ENCODE measurements around the gene CYP1B1.
A peak's percentile ranks its signal among the peaks of the same experiment; 100 is the strongest.
"Not testable (repeated sequence)": the region's sequence is repeated elsewhere in the genome, so short reads cannot be mapped to it uniquely, and the experiment has no call there.

Gene CYP1B1

GRCh38 chr2:38075507-38076151 is at the start of gene CYP1B1:
Gene CYP1B1 (minus strand): TSS chr2:38076151. CDS start chr2:38075388, 763 bp downstream.
- DNase-seq = no peak

DNA sequence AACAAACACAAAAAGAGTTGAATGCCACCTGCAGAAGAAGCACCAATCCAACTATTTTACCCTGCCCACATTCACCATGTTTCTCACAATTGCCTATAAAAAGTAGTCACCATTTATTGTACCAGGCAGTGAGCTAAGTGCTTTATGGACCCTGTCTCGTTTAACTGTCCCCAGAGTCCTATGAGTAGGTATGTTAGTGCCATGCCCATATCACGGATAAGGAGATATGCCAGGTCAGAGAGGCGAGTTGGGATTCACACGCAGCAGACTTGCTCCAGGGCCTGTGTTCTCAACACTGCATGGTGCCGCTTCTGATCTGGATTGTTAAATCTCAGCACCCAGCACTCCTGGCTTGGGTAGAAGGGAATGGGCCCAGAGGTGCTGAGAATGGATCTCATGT is 49.1 kb upstream of the CYP1B1 start:
- no peak for DNase-seq

DNA sequence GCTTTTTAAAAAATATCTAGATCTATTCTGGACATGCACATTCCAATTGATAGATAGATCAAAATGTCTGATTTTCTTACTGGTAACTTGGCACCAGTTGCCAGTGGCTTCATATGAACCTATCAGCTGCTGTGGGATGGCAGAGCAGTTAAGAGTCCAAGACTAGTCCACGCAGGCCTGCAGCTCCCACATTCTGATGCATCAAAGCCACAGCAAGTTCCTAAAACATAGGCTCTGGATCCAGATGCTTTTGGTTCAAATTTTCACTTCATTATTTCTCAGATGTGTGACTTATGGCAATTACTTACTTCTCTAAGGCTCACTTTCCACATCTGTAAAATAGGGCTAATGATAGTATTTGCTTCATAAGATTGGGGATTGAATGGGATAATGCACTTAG is 48.0 kb upstream of the CYP1B1 start:
- DNase-seq = no peak

DNA sequence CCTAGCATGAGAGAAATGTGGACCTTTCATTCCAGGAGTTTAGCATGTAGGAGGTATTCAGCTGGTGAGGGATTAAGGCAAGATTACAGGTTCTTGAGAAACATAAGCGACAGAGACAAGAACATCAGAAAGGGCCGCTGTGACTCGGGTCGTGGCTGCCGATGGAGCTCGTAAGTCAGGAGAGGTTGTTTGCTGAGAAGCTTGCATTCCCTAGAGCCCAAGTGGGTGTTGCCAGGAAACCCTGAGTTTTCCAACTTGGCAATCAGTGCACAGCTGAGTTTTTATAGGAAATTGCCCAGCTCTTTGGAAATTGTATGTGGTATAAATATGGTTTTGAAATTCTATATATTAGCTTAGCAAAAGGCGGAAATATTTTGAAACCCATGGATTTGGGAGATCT is 46.4 kb upstream of the CYP1B1 start:
- DNase-seq = no peak

- DNase-seq = no peak
Observed at GRCh38 chr2:38121481-38121880, 45.5 kb upstream of the CYP1B1 start.

DNA sequence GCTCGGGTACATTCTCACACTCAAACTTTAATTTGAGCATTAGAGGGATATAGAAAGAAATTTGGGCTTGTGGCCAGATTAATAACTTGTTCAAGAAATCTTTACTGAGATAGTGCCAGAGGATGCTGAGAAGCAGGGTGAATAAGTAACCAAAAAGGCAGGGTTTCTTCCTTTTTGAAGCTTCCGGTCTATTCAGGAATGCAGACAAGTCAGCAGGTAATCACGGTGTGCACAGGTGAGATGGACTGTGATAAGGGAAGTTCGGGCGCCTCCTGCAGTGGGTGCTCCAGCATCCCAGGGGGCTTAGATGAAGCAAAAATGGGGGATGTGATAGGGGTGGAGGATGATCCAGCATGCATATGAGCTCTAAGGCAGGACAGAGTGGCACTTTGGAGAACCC is 44.9 kb upstream of the CYP1B1 start:
- DNase-seq = no peak

DNA sequence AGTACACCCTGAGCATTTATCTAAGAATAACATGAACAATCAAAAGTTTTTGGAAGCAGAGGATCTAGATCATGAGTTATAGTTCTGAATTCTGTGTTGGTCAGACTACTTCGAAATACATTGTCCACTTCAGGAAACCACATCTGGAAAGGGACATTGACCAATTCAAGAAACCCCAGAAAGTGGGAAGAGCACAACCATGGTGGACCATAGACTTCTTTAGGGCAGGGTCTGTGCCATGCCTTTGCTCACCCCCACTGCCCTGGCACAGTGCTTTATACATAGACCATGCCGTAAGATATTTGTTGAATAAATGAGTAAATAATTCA is 44.3 kb upstream of the CYP1B1 start:
- no peak for DNase-seq

- DNase-seq = no peak
Observed at GRCh38 chr2:38116762-38117161, 40.8 kb upstream of the CYP1B1 start.

- peak; percentile 77 for DNase-seq
Observed at GRCh38 chr2:38115216-38116032, 39.5 kb upstream of the CYP1B1 start.

- no peak for DNase-seq
Observed at GRCh38 chr2:38113981-38114708, 38.2 kb upstream of the CYP1B1 start.

DNA sequence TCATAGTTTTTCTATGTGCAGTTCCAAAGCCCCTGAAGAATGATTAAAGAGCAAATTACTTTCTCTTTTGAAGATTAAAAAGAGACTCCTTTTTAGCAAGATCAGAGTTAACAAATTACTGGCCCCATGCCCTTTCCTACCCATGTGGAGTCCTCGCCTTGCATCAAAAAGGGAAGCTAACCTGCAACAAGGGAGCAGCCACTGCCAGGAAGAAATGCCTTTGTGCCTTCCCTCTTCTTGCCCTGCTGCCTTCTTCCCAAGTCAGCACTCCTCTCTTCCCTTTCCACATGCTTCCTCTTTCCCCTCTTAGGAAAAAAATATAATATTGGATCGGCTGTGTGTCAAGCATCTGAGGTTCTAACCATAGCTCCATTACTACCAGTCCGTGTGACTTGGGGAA is 37.1 kb upstream of the CYP1B1 start:
- no peak for DNase-seq

- not testable (repeated sequence) for DNase-seq
Observed at GRCh38 chr2:38111350-38111749, 35.4 kb upstream of the CYP1B1 start.

GRCh38 chr2:38109732-38110181 is 33.8 kb upstream of the CYP1B1 start:
- no peak for DNase-seq

GRCh38 chr2:38108907-38109731 is 33.2 kb upstream of the CYP1B1 start:
- DNase-seq = no peak

- DNase-seq = no peak
Observed at GRCh38 chr2:38107738-38108410, 31.9 kb upstream of the CYP1B1 start.

- no peak for DNase-seq
Observed at GRCh38 chr2:38106405-38107094, 30.6 kb upstream of the CYP1B1 start.

- DNase-seq = no peak
Observed at GRCh38 chr2:38105922-38106321, 30.0 kb upstream of the CYP1B1 start.

- no peak for DNase-seq
Observed at GRCh38 chr2:38104598-38104997, 28.6 kb upstream of the CYP1B1 start.

GRCh38 chr2:38100328-38100727 is 24.4 kb upstream of the CYP1B1 start:
- no peak for DNase-seq

DNA sequence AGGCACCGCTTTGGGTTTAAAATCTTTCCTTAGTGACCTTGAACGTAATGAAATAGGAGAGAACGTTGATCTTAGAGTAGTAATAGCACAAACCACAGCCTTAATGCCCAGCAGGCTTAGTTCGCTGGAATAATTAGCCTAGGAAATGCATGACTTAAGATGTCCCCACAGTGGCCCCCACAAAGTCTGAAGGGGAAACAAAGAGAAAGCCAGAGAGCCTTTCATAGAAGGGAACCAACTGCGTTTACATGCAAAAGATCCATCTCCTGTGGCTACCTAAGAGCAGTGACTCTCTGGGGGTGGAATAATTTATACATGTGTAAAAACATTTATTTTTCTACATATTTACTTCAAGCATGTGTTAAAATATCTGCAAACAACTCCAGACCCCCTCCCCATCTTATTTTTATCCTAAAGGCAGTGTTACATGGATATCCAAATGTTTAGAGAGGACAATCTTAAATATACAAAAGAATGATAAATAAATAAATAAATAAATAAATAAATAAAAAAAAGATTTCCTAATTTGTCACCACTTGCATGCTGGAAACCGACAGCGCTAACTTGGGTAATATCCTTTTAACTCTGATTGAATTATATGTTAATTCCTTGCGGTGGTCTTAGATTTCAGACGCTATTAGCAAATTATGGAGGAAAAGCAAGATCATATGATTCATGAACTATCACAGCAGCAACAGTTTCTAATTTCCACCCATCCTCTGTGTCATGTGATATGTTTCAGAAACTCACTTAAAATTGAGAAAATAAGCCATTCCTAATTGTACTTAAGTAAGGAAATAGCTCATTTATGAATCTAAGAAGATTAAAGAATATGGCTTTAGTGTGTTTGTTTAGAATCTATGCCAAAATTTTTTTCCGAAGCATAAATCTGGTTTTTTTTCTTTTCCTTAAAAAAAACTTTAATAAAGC is 23.4 kb upstream of the CYP1B1 start:
- DNase-seq = no peak
